Activated CD8-positive, alpha-beta memory T cell treated with anti-CD3 and anti-CD28 coated beads, Interleukin-2, amount 50 U/mL, for 1 hour (primary cell): ENCODE measurements around the gene CCDC69.
"Not testable (repeated sequence)": the region's sequence is repeated elsewhere in the genome, so short reads cannot be mapped to it uniquely, and the experiment has no call there.

ENCODE experiments used
- DNase-seq: peaks from one replicate; pipeline ENCODE4 v3.0.0-alpha.2; 2020; ENCODE audit errors: extremely low read depth

Gene CCDC69

GRCh38 chr5:151192626-151193025 lies 31.3 kb downstream of the CCDC69 start:
- no peak for DNase-seq

GRCh38 chr5:151191661-151192060 lies 32.2 kb downstream of the CCDC69 start:
- DNase-seq, result no peak

GRCh38 chr5:151189151-151189550 lies 34.7 kb downstream of the CCDC69 start:
- no peak for DNase-seq

- DNase-seq, result no peak
Measured at GRCh38 chr5:151186538-151186937, 37.4 kb downstream of the CCDC69 start.

GRCh38 chr5:151186052-151186451 lies 37.8 kb downstream of the CCDC69 start:
- no peak for DNase-seq

- DNase-seq, result no peak
Measured at GRCh38 chr5:151184316-151185042, 39.4 kb downstream of the CCDC69 start.

GRCh38 chr5:151183456-151184245 lies 40.2 kb downstream of the CCDC69 start:
- no peak for DNase-seq

- no peak for DNase-seq
Measured at GRCh38 chr5:151182976-151183375, 40.9 kb downstream of the CCDC69 start.

GRCh38 chr5:151182524-151182900 lies 41.4 kb downstream of the CCDC69 start:
- DNase-seq, result no peak

- DNase-seq, result no peak
Measured at GRCh38 chr5:151181818-151182523, 41.9 kb downstream of the CCDC69 start.

GRCh38 chr5:151180291-151180690 lies 43.6 kb downstream of the CCDC69 start:
- no peak for DNase-seq

- no peak for DNase-seq
Measured at GRCh38 chr5:151179489-151179840, 44.4 kb downstream of the CCDC69 start.

GRCh38 chr5:151178777-151179488 lies 45.0 kb downstream of the CCDC69 start:
- DNase-seq, result no peak

GRCh38 chr5:151178372-151178771 lies 45.5 kb downstream of the CCDC69 start:
- DNase-seq, result no peak

GRCh38 chr5:151176268-151176667 lies 47.6 kb downstream of the CCDC69 start:
- DNase-seq, result not testable (repeated sequence)

- no peak for DNase-seq
Measured at GRCh38 chr5:151174612-151175101, 49.2 kb downstream of the CCDC69 start.

GRCh38 chr5:151173711-151174611 lies 49.9 kb downstream of the CCDC69 start:
- DNase-seq, result no peak

- DNase-seq, result no peak
Measured at GRCh38 chr5:151171529-151171928, 52.4 kb downstream of the CCDC69 start.

- no peak for DNase-seq
Measured at GRCh38 chr5:151168602-151169344, 55.1 kb downstream of the CCDC69 start.

GRCh38 chr5:151167022-151167421 lies 56.9 kb downstream of the CCDC69 start:
- no peak for DNase-seq
